ENCODE results near the gene NFIB.

DNA sequence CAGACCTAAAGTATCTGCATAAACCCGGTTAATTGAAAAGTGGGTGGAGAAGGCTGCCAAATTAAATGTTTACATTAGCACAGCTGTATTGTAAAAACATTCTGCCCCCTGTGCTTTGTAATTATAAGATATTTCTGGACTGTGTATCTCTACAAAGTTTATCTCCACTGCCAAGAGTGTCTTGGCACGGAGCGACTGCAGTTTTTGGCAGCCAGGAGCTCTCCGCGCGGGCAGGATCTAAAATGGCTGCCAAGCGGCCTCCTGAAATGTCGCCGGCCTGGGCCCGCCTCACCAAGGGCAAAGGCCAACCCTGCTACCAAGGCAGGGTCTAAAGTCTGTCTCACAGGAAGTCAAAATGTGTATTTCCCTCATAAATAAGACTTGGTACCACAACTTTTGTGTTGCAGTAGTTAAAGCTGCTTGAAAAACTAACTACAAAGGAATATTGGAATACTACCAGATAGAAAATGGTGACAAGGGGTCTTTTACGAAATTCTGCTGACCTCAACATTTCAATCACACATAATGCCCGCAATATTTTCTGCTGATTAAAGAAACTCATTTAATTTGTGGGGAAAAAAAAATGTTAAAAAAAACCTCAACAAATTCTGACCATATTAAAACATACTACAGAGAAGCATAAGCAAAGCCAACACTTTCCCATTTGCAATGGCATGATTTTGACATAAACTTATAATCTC, 110.4 kb downstream of the NFIB start:
- TF ChIP-seq EP300 (IDR thresholded peaks at IDR 0.05) (no peak), ZC3H11A (IDR thresholded peaks at IDR 0.05) (no peak)
- TF ChIP-seq, protein P1, sequence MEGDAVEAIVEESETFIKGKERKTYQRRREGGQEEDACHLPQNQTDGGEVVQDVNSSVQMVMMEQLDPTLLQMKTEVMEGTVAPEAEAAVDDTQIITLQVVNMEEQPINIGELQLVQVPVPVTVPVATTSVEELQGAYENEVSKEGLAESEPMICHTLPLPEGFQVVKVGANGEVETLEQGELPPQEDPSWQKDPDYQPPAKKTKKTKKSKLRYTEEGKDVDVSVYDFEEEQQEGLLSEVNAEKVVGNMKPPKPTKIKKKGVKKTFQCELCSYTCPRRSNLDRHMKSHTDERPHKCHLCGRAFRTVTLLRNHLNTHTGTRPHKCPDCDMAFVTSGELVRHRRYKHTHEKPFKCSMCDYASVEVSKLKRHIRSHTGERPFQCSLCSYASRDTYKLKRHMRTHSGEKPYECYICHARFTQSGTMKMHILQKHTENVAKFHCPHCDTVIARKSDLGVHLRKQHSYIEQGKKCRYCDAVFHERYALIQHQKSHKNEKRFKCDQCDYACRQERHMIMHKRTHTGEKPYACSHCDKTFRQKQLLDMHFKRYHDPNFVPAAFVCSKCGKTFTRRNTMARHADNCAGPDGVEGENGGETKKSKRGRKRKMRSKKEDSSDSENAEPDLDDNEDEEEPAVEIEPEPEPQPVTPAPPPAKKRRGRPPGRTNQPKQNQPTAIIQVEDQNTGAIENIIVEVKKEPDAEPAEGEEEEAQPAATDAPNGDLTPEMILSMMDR (IDR thresholded peaks at IDR 0.05), result no peak
- TF ChIP-seq, protein P2, sequence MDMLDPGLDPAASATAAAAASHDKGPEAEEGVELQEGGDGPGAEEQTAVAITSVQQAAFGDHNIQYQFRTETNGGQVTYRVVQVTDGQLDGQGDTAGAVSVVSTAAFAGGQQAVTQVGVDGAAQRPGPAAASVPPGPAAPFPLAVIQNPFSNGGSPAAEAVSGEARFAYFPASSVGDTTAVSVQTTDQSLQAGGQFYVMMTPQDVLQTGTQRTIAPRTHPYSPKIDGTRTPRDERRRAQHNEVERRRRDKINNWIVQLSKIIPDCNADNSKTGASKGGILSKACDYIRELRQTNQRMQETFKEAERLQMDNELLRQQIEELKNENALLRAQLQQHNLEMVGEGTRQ (IDR thresholded peaks at IDR 0.05), result no peak
- TF ChIP-seq, protein P3, sequence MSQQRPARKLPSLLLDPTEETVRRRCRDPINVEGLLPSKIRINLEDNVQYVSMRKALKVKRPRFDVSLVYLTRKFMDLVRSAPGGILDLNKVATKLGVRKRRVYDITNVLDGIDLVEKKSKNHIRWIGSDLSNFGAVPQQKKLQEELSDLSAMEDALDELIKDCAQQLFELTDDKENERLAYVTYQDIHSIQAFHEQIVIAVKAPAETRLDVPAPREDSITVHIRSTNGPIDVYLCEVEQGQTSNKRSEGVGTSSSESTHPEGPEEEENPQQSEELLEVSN (IDR thresholded peaks at IDR 0.05; ENCODE audit: borderline replicate concordance, low read depth), result no peak
- TF ChIP-seq, protein P4, sequence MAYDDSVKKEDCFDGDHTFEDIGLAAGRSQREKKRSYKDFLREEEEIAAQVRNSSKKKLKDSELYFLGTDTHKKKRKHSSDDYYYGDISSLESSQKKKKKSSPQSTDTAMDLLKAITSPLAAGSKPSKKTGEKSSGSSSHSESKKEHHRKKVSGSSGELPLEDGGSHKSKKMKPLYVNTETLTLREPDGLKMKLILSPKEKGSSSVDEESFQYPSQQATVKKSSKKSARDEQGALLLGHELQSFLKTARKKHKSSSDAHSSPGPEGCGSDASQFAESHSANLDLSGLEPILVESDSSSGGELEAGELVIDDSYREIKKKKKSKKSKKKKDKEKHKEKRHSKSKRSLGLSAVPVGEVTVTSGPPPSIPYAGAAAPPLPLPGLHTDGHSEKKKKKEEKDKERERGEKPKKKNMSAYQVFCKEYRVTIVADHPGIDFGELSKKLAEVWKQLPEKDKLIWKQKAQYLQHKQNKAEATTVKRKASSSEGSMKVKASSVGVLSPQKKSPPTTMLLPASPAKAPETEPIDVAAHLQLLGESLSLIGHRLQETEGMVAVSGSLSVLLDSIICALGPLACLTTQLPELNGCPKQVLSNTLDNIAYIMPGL (CRISPR knock-in tag; IDR thresholded peaks at IDR 0.05; ENCODE audit: borderline replicate concordance), result no peak

Measured in A549 (cell line).